ENCODE data around the gene DTD1. TPM values are rescaled to one million over a fixed set of nuclear protein-coding genes. Genes with fewer than 3 reads are reported as not detected.

The DTD1 gene
- total RNA-seq, 1 donor, result 52.1 TPM

DNA sequence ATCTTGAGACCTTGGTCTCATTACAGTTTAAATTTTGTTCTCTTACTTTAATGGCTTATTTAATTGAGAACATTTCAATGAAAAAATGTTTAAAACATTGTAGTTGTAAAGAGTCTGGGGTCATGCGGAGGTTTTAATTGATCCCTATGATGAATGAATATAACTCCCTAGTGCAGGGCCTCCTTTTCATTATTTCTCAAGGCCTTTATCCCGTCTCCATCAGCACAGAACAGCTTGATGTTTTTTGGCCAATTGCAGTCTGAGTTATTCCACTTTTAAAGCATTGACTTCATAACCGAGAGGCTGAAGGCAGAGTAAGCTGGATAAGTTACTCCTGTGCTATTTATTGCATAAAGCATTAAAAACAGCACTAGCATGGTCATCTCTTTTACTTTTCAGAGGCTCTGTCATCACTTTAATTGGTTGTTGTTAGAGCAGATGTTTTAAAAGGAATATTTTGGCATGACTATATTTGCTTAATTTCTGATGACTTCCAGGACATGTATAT is 83.4 kb downstream of the DTD1 start:
- DNase-seq (ENCODE audit: insufficient read length, low spot score, missing footprints), result no peak
- Histone ChIP-seq H3K27ac (ENCODE audit: low read depth, low read length) (no peak overlapping the region), H3K4me3 (ENCODE audit: insufficient read depth, low read length) (no peak overlapping the region), H3K4me1 (ENCODE audit: insufficient read depth, low read length) (no peaks in the 10 kb centered on the region), H3K36me3 (ENCODE audit: insufficient read depth, low read length) (no peaks in the 10 kb centered on the region), H3K9me3 (ENCODE audit: low read depth, low read length) (no peaks in the 10 kb centered on the region), H3K79me2 (ENCODE audit: insufficient read depth, low read length) (no peaks in the 10 kb centered on the region), H3K4me2 (ENCODE audit: insufficient read depth, low read length) (no peak overlapping the region), H2AFZ (ENCODE audit: low read length) (no peak overlapping the region), H3K27me3 (ENCODE audit: insufficient read depth, low read length) (no peaks in the 10 kb centered on the region), H4K20me1 (ENCODE audit: insufficient read depth, low read length) (no peaks in the 10 kb centered on the region)
- TF ChIP-seq CTCF (IDR thresholded peaks at IDR 0.05; ENCODE audit: extremely low read depth, low read depth, low read length), result no peak

DNA sequence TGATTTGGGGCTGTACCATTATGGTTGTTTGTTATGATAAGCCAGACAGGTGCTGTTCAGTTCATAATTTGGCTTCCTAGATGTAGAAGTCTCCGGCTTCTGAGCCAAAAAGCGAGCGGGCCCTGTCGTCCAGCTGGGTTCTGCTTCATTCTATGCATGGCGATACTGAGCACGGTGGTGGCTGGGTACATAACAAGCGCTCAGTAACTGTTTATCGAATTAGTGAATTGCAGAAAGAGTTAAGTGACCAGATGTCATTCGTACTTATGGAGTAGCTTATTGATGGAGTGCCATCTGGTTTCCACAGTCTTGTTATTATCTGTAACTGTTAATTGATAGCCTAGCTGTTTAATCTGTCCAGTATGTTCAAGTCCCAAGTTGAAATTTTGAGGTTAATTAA is 85.0 kb downstream of the DTD1 start:
- Histone ChIP-seq H3K36me3 (ENCODE audit: insufficient read depth, low read length) (no peaks in the 10 kb centered on the region), H2AFZ (ENCODE audit: low read length) (no peak overlapping the region), H3K4me3 (ENCODE audit: insufficient read depth, low read length) (no peak overlapping the region), H4K20me1 (ENCODE audit: insufficient read depth, low read length) (no peaks in the 10 kb centered on the region), H3K9me3 (ENCODE audit: low read depth, low read length) (no peaks in the 10 kb centered on the region), H3K79me2 (ENCODE audit: insufficient read depth, low read length) (no peaks in the 10 kb centered on the region), H3K27ac (ENCODE audit: low read depth, low read length) (no peak overlapping the region), H3K27me3 (ENCODE audit: insufficient read depth, low read length) (no peaks in the 10 kb centered on the region), H3K4me1 (ENCODE audit: insufficient read depth, low read length) (no peaks in the 10 kb centered on the region), H3K4me2 (ENCODE audit: insufficient read depth, low read length) (no peak overlapping the region)
- TF ChIP-seq CTCF (IDR thresholded peaks at IDR 0.05; ENCODE audit: extremely low read depth, low read depth, low read length), result no peak
- DNase-seq (ENCODE audit: insufficient read length, low spot score, missing footprints), result no peak

GRCh38 chr20:18676396-18676795 is 88.5 kb downstream of the DTD1 start:
- no peaks in the 10 kb centered on the region for H4K20me1 ChIP-seq (ENCODE audit: insufficient read depth, low read length)
- no peak for TF ChIP-seq CTCF (IDR thresholded peaks at IDR 0.05; ENCODE audit: extremely low read depth, low read depth, low read length)
- no peak overlapping the region for H2AFZ ChIP-seq (ENCODE audit: low read length)
- no peak overlapping the region for H3K27ac ChIP-seq (ENCODE audit: low read depth, low read length)
- DNase-seq (ENCODE audit: insufficient read length, low spot score, missing footprints), result no peak
- no peaks in the 10 kb centered on the region for H3K9me3 ChIP-seq (ENCODE audit: low read depth, low read length)
- H3K79me2 ChIP-seq (ENCODE audit: insufficient read depth, low read length), result no peaks in the 10 kb centered on the region
- H3K4me2 ChIP-seq (ENCODE audit: insufficient read depth, low read length), result no peak overlapping the region
- H3K4me3 ChIP-seq (ENCODE audit: insufficient read depth, low read length), result no peak overlapping the region
- no peaks in the 10 kb centered on the region for H3K27me3 ChIP-seq (ENCODE audit: insufficient read depth, low read length)
- H3K4me1 ChIP-seq (ENCODE audit: insufficient read depth, low read length), result no peaks in the 10 kb centered on the region
- no peaks in the 10 kb centered on the region for H3K36me3 ChIP-seq (ENCODE audit: insufficient read depth, low read length)

DNA sequence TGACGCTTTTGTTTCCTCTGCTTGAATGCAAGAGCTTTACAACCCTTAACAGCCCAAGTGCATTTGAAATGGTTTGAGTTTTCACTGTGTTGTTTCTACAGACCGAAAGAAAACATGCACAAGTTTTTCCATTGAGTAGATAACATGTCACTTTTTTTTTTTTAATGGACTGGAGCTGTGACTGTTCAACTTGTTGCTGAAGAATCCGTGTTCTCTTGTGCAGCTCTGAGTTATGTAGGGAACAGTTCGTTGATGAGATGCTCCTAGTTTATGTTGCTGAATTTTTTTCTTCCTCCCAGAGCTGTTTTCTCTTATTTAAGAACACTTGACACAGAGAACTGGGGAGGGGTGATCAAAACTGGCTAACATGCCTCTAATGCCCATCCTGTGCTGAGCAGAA is 89.3 kb downstream of the DTD1 start:
- H4K20me1 ChIP-seq (ENCODE audit: insufficient read depth, low read length), result no peaks in the 10 kb centered on the region

More for the DNA sequence above, 89.3 kb downstream of the DTD1 start:
- H3K4me2 ChIP-seq (ENCODE audit: insufficient read depth, low read length), result no peak overlapping the region
- H2AFZ ChIP-seq (ENCODE audit: low read length), result no peak overlapping the region
- no peaks in the 10 kb centered on the region for H3K27me3 ChIP-seq (ENCODE audit: insufficient read depth, low read length)
- H3K79me2 ChIP-seq (ENCODE audit: insufficient read depth, low read length), result no peaks in the 10 kb centered on the region
- DNase-seq (ENCODE audit: insufficient read length, low spot score, missing footprints), result no peak
- no peak overlapping the region for H3K4me3 ChIP-seq (ENCODE audit: insufficient read depth, low read length)
- TF ChIP-seq CTCF (IDR thresholded peaks at IDR 0.05; ENCODE audit: extremely low read depth, low read depth, low read length), result no peak
- no peaks in the 10 kb centered on the region for H3K4me1 ChIP-seq (ENCODE audit: insufficient read depth, low read length)
- no peaks in the 10 kb centered on the region for H3K36me3 ChIP-seq (ENCODE audit: insufficient read depth, low read length)
- no peaks in the 10 kb centered on the region for H3K9me3 ChIP-seq (ENCODE audit: low read depth, low read length)
- no peak overlapping the region for H3K27ac ChIP-seq (ENCODE audit: low read depth, low read length)
